Transverse colon (tissue), 4 donors: ENCODE results near the gene CKB.

Experiments used
- CTCF ChIP-seq, 5 experiments: fragments of 200-600 bp in 3 of 5; fragments of 450-650 bp in 2 of 5; sonication (generic) in 3 of 5; IDR thresholded peaks; 1 replicate in 2 of 5; 2 replicates in 3 of 5; pipeline ENCODE4 v1.5.1; 2016 to 2017; ENCODE audit warnings: antibody characterized with exemption in 5 of 5, inconsistent platforms in 3 of 5, mild to moderate bottlenecking in 2 of 5, moderate library complexity in 1 of 5
- EP300 ChIP-seq: sonication (generic); formaldehyde crosslinking; IDR thresholded peaks from one replicate; pipeline ENCODE4 v1.6.1; 2017; ENCODE audit warnings: antibody characterized with exemption, low read depth
- POLR2A ChIP-seq: fragments of 450-650 bp; IDR thresholded peaks from one replicate; pipeline ENCODE4 v1.6.1; 2016; ENCODE audit warnings: antibody characterized with exemption, mild to moderate bottlenecking, moderate library complexity
- POLR2AphosphoS5 ChIP-seq, 3 donors: sonication (generic); formaldehyde crosslinking; IDR thresholded peaks; one replicate each; pipeline ENCODE4 v1.6.1; 2016; ENCODE audit warnings: antibody characterized with exemption in 3 of 3

GRCh38 chr14:103524002-103524935 lies 1.6 kb upstream of the CKB start:
- no peak for TF ChIP-seq CTCF (IDR thresholded peaks at IDR 0.05)
- TF ChIP-seq EP300, result no peak
- TF ChIP-seq POLR2AphosphoS5 (IDR thresholded peaks at IDR 0.05), result no peak
- TF ChIP-seq POLR2A, result no peak
